NCI-H460 (cell line): Measurements from ENCODE around the gene SLC10A6. TPM values are rescaled to one million over a fixed set of nuclear protein-coding genes. Genes with fewer than 3 reads are reported as not detected.

Experiments
- DNase-seq: peaks from one replicate; pipeline ENCODE4 v3.0.0-alpha.2; 2016; ENCODE audit warnings: low read depth; ENCODE audit errors: extremely low read depth
- total RNA-seq: library from RNA; depleted of rRNA; stranded (reverse); fragments of >200 nt; shearing (Covaris generic); gene quantifications from 2 replicates; pipeline ENCODE4 v1.2.3, GENCODE V29; 2014

SLC10A6 gene
- total RNA-seq, 1 experiment from 2014 or later: not detected

- DNase-seq: no peak
Observed at GRCh38 chr4:86848136-86848535, 1.0 kb downstream of the SLC10A6 start.

- DNase-seq: no peak
Observed at GRCh38 chr4:86847571-86847970, 1.6 kb downstream of the SLC10A6 start.

DNA sequence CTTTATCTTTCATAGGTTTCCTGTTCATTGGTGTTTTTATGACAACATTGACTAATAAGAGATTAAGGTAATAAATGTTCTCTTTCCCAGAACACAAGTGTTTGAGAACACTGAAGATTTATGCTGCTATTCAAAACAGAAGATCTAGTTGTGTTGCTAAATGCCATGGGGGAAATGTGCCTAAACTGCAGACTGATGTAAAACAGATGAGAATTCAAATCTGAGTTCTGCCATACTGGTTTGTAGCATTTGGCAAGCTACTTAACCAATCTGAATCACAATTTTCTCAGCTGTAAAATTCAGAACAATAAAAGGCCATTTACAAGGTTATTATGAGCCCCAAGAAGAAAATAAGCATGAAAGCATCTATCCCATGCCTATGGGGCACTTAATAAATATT is 2.3 kb downstream of the SLC10A6 start:
- DNase-seq: no peak

- no peak for DNase-seq
Observed at GRCh38 chr4:86845593-86845992, 3.6 kb downstream of the SLC10A6 start.

DNA sequence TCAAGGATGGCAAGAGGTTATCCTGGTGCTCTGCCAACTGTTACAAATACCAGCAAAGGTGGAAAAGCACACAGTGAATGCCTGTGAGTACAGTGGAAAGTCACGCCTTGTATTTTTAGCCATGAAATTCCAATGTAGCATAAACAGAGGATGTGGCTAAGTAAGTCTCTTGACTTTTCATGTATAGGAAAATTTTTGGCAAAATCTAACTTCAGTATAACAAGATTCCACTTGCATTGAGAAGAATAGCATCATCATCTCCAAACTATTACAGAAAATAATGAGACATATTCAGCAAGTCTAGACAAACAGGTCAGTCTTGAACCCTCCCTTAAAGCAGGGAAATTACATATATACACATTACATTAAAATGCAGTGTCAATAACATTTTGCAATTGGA is 7.9 kb downstream of the SLC10A6 start:
- DNase-seq: no peak

DNA sequence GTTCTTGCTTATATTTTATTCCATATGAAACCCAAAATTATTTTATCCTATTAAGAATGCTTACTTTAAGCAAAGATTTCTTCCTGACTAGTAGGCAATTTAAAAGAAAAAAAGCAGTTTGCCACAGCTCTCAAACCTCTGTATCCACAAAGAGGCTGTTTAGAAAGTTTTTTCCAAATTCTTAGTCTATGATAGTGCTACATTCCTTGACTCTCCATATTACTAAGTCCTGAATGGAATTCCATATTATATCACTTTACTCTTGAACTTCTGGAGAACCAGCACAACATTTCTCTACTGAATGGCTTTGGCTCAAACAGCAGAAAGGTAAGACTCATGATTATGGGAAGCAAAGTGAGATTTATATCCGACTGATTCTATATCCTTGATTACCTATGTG is 8.3 kb downstream of the SLC10A6 start:
- no peak for DNase-seq

- no peak for DNase-seq
Observed at GRCh38 chr4:86837691-86838503, 11.3 kb downstream of the SLC10A6 start.

DNA sequence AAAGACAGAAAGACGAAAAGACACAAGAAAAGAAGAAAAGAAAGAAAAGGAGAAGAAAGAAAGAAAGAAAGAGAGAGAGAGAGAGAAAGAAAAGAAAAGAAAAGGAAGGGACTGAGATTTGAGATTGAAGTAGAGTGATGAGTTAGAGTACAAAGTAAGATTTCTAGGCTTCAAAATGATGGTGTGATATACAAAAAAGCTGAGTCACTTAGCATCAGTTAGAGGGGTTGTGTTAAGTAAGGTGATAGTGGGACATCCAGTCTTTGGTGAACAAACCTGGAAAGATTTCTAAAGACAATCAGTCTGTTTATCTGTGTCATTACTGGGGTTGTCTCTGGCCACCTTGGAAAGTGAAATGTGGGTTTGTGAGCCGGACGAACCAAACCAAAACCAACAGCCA is 13.5 kb downstream of the SLC10A6 start:
- no peak for DNase-seq

DNA sequence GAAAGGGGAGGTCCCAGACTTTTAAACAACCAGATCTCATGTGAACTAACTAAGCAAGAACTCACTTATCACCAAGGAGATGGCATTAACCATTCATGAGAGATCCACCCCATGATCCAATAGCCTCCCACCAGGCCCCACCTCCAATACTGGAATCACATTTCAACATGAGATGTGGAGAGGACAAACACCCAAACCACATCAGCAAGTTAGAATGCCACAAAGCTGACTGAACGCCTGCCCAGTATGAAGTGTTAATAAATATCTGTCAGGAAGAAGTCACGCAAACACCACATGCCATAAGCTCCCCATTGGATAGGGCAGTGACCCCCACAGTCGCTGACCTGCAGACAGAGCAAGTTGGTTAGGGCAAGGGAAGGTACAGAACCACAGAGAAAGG is 14.3 kb downstream of the SLC10A6 start:
- no peak for DNase-seq

DNA sequence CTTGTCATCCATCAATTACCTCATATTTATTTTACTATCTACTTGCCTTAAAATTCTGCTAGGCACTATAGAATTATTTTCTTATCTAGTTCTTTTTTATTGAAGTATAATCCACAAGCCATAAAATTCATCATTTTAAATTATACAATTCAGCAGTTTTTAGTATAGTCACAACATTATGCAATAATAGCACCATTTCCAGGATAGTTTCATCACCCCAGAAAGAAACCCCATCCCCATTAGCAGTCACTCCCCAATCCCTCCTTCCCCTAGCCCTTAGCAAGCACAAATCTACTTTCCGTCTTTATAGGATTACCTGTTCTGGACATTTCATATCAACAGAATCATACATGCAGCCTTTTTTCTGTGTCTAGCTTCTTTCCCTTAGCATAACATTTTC is 15.6 kb downstream of the SLC10A6 start:
- no peak for DNase-seq

DNA sequence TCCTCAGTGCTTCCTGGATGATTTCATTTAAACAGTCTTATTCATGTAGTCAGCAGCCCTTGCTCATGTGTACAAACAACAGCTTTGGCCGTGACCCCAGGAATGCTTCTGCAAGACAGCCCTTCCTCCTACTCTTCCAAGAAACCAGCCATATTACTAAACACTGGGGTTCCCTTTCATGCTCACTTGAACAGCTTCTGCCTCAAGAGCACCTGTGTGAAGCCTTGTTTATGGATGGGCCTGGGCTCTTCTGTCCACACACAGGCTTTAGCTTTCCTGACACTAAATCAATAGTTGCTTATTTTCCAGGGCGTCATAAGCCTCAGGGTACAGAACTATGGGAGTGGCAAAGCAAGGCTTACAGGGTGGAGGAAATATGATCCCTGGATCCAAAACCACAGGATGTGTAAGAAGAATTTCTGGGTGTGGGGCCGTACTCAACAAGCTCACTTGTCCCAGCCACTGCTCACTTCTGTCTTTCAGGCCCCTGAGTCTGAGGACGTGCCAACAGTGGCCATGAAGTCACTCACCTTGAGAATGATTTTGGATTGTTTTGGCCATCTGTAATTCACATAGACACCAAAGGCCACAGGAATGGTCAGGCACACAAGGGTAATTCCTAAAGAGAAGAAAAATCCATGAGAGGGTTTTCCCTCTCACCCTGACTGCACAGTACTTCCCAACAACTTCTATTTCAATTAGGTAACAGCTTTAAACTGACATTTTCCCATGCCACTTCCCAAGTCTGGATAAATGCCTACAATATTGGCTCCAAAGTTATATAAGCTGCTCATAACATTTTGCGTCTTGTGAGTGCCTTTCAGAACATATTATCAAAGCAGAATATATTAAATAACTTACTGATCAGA is 17.7 kb downstream of the SLC10A6 start:
- peak; percentile 12 for DNase-seq

DNA sequence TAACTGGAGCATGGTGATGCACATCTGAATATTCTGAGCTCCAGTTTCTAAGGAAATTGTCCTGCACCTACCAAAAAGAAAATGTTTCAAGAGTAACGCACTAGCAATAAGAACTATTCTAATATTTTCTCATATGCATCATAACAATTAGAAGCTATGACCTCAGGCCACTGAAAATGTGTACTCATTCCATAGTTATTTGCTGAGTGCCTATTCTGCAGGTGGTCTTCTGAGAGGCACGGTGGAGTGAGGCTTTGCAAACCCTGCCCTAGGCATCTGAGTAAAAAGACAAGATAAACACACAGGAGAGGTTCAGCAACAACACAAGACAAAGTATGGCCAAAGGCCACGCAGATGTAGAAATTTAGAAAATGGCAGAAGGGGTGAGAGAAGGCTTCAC is 23.7 kb downstream of the SLC10A6 start:
- DNase-seq: no peak

GRCh38 chr4:86822136-86822535 is 27.0 kb downstream of the SLC10A6 start:
- DNase-seq: no peak

- no peak for DNase-seq
Observed at GRCh38 chr4:86821151-86821550, 28.0 kb downstream of the SLC10A6 start.

DNA sequence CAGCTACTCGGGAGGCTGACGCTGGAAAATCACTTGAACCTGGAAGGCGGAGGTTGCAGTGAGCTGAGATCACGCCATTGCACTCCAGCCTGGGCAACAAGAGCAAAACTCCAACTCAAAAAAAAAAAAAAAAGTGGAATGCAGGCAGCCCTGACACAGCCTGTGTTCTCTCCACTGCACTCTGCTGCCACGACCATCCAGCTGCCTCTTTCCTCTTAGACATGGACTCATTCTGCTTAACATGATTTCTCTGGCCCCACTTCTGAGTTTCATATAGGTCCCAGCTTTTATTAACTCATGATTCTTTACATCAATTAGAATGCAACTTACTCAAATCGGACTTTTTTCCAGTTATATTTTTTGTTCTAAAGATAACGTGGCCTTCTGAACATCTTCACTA is 29.6 kb downstream of the SLC10A6 start:
- DNase-seq: no peak

DNA sequence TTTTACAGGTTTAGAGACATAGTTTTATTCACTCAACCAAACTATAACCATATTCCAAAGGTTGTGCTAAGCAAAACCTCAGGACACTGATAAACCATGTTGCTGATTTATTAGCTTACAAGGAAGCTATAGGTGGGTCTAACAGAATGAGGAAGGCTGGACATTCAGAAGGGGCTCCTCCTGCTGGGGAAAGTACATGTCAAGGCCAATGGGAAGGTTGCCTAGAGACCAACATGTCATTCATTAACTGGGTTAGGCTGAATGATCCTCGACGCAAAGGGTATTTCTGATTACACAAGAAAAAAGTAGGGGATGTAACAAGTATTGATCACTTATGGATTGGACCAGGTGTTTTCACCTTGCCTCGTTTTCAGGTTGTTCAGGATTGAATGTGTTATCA is 30.3 kb downstream of the SLC10A6 start:
- DNase-seq: no peak

DNA sequence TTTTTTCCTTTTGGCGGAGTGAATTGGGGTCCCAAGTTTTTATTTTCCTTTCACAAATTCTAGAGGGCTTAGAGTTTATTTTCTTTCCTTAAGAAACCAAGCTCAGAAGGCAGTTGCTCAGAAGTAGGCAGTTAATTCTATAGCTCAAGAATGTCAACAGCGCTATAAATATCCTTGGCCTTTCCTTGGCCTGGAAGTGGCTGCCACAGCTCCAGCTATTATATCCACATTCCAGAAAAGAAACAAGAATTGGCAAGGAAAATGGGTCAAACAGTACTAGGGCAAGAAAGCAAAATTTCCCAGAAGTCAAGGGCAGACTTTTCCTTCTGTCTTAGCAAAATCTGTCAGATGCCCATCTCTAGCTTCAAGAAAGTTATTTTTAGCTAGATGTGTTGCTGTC is 31.0 kb downstream of the SLC10A6 start:
- DNase-seq: no peak

DNA sequence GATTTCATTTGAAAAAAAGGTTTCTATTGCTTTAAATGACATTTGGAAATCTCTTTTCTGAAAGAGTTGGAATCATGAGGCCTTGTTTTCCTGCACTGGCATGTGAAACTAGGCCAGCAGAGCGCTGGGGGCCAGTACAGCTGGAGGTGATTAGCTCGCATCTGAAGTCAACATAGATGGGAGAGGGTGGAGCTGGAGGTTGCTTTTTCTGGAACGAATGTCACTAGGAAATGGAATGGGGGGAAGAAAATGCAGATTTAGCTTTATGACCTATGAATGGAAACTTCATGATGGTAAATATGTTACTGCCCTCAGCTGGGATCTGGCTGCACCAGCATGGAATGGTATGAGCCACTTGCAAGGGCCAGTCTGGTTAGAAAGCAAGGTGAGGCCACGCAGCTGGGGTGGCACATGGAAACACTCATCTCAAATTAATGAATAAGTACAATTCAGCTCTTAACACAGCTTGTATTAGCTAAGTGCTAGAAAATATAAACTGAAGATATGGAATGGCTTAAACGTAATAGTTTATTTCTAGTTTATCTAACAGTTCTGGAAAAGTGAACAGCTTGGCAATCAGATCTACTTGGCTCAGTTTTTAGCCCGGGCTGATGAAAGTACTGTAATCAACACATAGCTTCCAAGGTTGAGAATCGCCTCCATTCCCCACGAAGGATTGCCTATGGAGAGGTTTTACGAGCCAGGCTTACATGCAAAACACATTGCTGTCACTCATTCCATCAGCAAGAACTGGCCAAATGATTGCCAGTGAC is 32.5 kb downstream of the SLC10A6 start:
- DNase-seq: no peak

DNA sequence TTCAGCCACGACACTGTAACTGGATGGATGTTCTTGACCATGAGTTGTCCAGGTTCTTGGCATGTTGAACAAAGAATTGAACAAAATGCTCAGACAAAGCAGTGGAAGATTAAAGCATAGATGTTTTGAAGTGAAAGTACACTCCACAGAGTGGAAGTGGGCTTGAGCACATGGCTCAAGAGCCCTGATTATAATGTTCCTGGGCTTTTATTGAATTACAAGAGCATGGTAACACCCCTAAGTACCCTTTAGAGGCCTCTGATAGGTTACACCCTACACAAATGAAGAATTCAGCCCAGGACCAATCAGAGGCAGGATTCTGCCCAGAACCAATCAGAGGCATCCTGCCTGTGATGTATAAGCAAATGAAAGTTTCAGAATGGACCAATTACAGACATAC is 33.5 kb downstream of the SLC10A6 start:
- DNase-seq: no peak

- DNase-seq: no peak
Observed at GRCh38 chr4:86810847-86811246, 38.3 kb downstream of the SLC10A6 start.

DNA sequence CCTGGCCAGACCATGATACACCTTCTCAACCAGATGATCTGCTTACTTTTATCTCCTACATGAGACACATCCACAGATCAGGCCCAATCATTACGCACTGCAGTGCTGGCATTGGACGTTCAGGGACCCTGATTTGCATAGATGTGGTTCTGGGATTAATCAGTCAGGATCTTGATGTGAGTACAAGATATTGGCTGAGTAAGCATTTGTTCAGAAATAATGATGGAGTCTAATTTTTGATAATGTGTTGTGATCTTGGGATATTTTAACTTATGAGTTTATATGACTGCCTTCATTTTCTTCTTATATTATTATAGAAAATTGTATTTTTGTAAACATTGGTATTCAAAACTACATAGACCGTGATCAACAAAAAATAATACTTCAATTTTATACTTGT is 39.4 kb downstream of the SLC10A6 start:
- no peak for DNase-seq
